CD4-positive, alpha-beta T cell treated with Interleukin-2 at 100 ng/mL for 4 hours (primary cell): ENCODE measurements around the gene FAM120C.

Experiments used
- DNase-seq: peaks from one replicate; pipeline ENCODE4 v3.0.0-alpha.2; 2020; ENCODE audit warnings: low spot score

FAM120C gene, protein sequence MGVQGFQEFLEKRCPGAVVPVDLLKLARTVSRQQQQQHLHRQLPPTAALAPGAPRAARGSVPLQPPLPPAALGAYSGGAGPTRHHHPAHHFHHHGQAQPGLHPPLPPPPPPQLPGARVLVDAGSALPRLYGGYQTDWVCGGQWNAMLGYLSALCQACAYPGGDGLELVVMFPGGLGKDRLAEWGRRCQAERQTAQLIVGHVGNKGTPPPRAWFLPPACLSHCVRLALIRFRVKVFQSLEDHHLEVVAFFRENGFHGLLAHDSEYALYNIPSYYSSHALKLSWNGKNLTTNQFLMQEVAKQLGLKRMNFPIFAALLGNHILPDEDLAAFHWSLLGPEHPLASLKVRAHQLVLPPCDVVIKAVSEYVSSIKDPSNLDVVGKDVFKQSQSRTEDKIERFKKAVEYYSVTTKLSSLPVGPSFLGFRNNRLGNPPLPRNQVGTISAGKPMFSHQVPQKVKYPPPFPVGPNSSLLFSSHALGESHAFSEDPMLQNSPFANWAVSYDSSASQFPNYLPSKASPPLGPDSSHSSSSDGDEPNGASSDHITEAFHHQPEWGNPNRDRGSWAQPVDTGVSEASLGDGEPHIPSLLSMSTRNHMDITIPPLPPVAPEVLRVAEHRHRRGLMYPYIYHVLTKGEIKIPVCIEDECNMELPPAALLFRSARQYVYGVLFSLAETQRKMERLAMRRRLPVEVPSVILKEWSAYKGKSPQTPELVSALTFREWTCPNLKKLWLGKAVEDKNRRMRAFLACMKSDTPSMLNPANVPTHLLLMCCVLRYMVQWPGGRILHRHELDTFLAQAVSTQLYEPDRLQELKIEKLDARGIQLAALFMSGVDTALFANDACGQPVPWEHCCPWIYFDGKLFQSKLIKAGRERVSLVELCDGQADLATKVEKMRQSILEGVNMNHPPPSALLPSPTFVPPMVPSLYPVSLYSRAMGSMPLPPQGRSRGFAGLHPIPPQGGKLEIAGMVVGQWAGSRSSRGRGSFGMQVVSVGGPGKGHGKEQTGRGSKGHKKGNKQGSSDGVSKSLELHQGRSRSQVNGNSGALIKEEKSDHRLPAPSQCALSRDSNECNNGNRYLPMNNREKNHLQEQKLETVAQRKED

DNA sequence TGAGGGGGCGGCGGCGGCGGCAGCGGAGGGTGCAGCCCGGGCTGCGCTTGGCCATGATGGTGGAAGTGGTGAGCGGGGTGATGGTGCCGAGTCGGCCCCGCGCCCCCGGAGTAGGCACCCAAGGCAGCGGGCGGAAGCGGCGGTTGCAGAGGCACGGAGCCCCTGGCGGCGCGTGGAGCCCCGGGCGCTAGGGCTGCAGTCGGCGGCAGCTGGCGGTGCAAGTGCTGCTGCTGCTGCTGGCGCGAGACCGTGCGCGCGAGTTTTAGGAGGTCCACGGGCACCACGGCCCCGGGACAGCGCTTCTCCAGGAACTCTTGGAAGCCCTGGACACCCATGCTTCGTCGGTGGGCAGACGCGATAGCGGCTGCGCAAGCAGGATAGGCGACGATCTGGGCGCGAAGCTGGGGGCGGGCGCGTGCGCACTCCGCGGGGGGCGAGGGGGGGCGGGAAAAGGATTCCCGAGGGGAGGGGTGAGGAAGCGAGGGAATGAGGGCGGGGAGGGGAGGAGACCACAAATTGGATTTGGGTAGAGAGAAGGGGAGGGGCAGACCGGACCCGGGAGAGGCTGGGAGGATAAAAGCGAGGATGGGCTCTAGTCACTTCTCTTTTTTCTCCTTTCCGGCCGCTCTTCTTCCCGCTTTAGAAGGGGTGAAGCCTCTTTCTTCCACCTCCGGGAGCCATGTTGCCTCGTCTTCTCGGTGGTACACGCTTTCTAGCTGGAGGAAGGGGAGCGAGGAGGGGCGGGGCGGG, at the start of gene FAM120C:
Gene FAM120C, minus strand, starts transcription at position 391 of the 750 bp plus-strand sequence. Its CDS starts 56 bp downstream, at position 335.
- DNase-seq, result peak; percentile 63

DNA sequence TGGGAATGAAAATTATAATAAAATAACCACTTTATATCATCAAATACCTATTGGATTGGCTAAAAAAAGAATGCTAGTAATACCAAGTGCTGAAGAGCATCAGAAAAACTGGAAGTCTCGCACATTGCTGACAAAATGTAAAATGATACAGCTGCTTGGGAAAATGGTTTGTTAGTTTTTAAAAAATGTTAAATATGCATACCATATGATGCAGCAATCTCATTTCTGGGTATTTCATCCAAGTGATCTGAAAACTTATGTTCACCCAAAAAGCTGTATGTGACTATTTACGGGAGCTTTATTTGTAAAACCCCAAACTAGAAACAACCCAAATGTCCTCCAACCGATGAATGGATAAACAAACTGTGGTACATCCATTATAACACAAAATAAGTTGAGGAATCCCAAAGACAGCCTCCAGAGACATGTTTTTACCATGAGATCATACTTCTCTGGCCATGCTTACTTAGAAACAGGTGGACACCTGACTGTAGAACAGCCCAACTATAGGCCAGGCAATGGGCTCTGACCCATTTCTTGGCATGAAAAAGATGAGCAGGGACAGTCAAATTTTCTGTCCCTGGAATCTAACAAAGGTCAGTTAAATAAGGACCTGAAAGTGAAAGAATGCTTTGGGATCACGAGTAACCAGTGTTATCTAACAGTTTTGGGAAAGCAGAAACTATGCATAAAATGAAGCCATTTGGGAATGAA, 47.5 kb upstream of the FAM120C start:
- no peak for DNase-seq

DNA sequence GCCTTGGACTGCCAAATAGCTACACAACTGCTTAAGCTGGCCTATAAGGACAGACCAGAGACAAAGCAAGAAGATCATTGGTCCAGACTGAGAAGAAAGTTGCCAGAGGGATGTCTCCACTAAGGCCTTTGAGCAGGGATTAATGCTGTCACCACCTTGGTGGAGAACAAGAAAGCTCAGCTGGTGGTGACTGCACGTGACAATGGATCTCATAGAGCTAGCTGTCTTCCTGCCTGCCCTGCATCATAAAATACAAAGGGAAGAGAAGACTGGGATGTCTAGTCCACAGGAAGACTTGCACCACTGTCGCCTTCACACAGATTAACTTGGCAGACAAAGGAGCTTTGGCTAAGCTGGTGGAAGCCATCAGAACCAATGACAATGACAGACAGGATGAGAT, 40.5 kb upstream of the FAM120C start:
- no peak for DNase-seq

DNA sequence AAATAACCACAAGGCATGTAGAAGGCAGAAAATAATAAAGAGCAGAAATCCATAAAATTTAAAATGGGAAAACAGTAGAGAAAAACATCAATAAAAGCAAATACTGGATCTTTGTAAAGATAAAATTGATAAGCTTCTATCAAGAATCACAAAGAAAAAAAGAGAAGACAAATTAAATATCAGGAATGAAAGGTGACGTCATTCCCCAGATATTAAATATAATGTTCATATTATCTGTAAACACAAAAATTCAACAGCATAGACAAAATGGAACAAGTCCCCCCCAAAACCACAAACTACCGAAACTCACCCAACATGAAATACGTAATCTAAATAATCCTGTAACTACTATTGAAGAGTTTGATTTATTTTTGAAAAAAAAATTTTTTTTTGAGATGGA, 30.5 kb upstream of the FAM120C start:
- DNase-seq, result no peak

DNA sequence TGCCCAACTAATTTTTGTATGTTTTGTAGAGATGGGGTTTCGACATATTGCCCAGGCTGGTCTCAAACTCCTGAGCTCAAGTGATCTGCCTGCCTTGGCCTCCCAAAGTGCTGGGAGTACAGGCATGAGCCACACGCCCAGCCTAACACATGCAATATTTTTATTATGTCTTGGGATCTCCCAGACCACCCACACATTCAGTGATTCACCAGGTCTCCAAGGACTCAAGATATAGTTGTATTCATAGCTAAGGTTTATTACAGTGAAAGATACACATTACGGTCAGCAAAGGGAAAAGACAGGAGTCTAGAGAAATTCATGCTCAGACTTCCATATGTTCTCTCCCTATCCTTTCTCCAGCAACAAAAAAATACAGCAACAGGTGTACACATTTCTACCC, 25.5 kb upstream of the FAM120C start:
- DNase-seq, result no peak

DNA sequence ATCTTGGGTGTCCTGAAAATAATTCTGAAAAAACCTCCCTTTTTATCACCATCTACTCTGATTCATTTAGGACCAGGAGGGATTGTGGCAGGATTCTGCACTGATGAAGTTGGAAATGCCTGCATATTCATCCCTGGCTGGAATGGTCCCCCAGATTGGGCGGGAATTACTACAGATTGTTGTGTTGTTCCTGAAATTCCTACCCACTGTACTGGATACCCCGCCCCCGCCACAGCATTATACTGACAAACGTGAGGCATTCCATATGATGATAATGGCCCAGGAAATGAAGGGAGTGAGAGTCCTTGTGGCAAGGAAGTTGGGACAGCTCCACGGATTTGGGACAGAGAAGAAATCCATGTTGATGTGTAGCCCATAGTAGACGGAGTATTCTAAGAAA, 15.2 kb upstream of the FAM120C start:
- DNase-seq, result no peak

DNA sequence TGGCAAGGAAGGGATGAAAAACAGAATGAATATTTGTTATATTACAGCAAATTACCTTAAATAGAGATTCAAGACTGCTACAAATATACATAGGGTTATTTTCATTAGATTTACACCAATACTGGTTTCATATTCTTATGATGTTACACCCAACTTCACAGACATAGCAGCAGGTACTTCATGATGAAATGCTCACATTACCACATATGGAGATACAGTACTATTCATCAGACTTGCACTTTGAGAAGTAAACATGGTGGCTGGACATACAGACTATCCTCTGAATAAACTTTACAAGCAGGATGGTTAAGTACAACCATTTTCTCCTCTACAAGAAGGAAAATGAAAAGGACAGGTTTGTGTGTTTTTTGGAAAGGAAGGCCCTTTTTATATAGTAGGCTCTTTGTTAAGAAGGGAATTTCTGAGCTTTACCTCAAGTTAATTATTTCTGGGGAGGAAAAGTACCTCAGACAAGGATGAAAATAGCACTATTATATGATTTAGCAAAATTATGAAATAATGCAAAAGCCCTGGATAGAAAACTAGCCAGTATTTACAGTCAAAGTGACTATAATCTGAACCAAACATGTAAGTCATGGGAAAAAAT, 12.0 kb upstream of the FAM120C start:
- DNase-seq, result no peak

DNA sequence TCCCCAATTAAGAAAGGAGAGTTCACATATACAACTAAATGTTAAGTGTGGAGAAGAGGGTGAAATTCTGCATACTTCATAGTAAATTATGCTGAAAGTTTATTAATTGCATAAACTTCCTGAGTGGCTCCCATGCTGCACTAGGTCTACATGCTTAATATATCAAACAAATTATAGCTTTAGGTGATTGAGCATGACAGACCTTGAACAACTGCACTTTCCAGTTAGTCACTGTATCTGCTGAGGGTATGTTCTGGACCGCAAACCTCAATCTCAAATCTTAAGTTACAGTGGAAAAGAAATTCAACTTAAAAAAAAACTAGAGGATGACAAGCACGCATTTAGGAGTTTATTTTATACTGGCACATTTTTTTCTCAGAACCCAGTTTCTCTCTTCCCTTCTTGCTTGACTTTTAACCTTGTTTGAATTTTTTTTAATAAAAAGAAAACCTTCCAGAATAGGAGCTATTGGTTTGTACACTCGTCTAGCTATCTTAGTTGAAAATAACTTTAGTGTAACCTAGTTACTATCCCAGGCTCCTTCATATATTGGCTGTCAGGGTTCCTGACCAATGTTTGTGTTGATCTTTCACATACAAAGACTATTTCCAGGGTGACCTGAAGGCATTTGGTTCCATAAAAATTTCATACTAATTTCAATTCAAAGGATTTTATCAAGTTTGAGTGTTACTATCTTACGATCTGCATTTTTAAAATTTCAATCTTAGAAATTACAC, 10.2 kb upstream of the FAM120C start:
- DNase-seq, result no peak

DNA sequence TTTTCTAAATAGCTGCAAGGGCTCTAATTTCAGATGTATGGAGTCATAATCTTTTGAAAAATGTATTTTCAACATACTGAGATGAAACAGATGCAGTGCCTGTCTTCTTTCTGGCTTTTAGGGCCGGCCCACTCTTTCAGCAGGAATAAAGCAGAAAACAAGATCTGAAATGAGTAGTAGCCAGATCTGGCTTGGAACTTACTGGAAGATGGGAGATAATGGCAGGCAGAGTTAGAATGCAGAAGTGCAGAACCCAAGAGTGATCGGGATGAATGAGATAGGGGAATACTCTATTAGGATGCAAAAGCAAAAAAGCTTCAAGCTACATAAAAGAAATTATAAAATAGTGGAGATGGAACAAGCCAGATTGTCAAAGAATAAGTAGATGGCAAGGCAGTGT, 1.4 kb upstream of the FAM120C start:
- no peak for DNase-seq

DNA sequence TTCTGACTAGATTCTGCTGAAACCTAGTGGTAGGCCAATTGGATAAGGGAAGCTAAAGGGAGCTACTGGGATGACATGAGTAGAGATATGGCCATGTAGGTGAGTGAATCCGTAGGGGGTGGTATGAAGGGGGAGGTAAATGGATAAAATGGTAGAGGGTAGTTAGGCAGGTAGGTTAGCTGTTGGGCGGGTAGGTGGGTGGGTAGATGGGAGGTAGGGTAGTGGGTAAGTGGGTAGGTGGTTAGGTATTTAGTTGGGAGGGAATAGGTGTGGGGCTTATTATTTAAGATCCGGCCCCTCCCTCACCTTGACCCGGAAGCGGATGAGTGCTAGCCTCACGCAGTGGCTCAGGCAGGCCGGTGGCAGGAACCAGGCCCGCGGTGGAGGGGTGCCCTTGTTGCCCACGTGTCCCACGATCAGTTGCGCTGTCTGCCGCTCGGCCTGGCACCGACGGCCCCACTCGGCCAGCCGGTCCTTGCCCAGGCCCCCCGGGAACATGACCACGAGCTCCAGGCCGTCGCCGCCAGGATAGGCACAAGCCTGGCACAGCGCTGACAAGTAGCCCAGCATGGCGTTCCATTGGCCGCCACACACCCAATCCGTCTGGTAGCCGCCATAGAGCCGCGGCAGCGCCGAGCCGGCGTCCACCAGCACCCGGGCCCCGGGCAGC, 725 bp downstream of the FAM120C start:
- DNase-seq, result peak; percentile 66

DNA sequence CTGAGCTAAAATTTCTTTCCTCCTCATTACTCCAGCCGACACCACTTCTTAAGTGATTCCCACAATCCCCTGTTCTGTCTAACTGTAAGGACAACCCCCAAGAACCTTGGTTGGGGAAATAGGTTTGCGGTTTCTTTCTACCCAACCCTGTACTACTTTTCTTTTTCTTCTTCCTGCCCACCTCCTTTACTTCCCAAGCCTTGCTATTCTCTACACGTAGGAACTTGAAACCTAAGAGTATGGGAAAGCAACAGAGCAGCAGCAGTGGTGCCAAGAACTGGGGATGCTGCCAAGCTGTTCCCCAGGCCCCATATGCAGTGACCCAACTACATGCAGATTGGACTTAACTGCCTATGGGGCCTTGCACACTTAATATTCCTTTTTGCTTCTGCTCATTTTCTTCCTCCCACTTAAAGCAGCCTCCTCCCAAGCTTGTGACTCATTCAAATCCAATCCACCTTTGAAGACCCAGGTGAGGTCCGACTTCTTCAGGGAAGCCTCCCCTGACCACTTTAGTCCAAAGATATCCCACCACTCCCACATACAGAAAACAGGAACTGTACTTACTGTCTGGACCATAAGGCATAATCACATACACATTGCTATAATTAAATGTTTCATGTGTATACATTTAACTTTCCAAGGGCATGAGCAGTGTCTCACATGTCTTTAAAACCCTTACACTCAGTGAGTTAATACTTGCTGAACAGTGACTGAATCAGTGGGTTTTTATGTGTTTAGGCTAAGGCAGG, 1.7 kb downstream of the FAM120C start:
- DNase-seq, result no peak

DNA sequence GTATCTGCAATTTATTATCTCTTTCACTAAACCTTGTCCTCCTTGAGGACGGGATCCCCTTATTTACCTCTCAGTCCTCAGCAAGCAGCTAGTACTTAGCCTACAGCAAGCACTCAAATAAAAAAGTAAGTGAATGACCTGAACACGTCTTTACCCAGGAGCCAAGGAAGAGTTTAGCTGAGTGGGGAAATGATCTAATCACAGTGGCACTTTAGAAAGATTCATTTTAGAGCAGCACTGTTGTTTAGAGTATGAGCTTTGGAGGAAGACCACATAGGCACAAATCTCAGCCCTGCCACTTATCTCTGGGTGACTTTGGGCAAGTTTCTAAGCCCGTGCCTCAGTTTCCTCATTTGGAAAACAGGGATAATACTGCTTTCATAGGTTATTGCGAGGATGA, 2.7 kb downstream of the FAM120C start:
- DNase-seq, result no peak

DNA sequence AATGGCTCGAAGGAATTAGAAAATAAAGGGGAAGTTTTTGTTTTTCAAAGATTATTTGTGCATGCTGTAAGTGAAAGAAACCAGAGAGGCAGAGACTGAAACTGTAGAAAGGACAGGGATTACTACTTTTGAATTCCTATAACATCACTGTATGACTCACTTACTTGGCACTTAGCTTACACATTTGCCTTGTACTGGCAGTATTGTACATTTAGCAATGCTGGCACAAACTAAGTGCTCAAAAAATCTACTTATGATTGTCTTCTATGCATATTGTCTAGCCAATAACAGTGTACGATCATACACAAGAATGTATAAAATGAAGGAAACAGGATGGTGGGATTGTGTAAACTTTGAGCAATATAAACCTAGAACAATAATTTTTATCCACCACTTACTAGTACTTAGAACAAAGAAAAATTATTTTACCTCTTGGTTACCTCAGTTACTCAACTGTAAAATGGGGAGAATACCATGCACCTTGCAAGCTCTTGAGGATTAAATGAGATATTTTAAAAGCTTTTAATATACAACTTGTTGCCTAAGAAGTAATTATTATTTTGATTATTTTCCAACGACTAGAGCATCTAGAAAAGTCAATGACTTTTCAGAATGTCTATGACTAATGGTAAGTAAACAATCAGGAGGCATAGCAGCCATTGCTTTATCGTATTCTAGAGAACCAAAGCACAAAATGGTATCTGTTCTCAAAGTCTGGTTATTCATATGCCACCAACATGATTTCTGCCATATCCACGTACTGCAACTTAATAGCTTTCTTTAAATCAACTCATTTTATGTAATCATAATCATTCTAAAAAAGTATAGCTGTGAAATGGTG, 4.7 kb downstream of the FAM120C start:
- DNase-seq, result no peak

DNA sequence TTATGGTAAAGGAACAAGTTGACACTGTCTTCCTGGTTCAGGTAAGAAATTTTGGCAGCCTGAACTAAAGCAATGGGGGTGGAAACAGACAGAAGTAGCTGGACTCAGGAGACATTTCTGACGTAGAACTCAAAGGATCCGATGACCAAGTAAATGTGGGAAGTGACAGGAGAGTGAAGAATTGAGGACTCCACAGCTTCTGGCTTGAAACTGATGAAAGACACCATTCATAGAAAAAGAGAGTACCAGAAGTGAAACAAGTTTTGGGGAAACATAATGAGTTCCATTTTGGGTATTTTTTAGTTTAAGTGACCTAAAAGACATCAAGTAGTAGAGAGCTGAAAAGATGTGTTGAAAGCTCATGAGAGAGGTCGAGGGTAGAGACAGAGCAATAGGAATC, 5.7 kb downstream of the FAM120C start:
- DNase-seq, result no peak

DNA sequence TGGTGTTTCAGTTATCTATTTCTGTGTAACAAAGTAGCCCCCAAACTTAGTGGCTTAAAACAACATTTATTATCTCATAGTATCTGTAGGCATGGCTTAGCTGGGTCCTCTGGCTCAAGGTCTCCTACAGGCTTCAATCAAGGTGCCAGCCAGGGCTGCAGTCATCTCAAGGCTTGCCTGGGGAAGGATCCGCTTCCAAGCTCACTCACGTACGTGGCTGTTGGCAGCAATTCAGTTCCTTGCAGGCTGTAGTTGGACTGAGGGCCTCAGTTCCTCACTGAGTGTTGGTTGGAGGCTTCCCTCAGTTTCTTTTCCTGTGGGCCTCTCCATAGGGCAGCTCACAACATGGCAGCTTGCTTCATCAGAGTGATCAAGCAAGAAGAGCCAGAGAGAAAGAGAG, 9.3 kb downstream of the FAM120C start:
- DNase-seq, result no peak

DNA sequence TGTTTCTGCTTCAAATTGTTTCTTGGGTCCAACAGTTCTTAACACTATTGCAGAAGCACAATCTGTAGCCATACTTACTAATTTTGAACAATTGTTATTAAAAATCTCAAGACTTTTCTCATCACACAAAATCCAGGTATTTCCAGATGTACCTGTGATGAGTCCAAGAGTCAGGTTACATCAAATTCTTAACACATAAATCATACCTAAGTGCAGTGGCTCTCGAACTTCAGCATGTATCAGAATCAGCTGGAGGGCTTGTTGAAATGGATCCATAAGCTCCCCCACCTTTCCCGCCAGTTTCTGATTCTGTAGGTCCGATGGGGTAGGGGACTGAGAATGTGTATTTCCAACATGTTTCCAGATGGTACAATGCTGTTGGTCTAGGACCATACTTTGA, 10.6 kb downstream of the FAM120C start:
- no peak for DNase-seq

DNA sequence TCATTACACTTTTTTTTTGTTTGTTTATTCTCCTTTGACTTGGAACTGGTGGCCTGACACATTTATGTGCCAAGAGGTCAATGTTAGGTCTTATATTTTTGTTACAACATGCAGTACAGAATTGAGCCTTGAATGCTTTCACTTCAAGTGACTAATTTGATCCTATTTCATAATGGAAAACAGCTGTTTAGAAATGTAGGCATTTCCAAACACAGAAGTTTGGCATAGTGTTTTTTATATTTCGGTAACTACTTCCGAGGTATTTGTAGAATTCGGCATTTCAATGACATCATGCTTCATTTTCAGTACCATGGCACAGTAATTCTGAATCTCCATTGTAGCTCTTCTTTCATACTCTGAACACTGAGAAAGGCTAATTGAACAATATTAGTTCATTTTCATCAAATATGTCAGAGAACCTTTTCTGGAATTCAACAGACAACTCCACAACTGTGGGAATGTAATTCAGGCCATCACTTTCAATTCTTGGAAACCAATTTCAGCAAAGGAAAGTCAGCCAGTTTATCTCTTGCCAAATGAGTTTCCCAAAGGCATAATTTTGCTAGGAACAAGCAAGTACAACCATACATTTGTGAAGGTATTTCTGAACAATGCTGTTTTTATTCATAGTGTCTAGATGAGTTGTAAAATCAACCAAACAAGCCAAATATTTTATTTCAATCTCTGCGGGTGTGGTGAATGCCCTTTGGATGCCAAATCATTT, 11.4 kb downstream of the FAM120C start:
- DNase-seq, result no peak
